Caki2 (cell line): ENCODE results near the gene RRP12. TPM values are rescaled to one million over a fixed set of nuclear protein-coding genes. Genes with fewer than 3 reads are reported as not detected.
A peak's percentile ranks its signal among the peaks of the same experiment; 100 is the strongest.
"Not testable (repeated sequence)": the region's sequence is repeated elsewhere in the genome, so short reads cannot be mapped to it uniquely, and the experiment has no call there.

Experiments used
- DNase-seq: peaks from one replicate; pipeline ENCODE4 v3.0.0-alpha.2; 2015; ENCODE audit warnings: low read depth
- in situ Hi-C: cut with HindIII; loops from 2 replicates; pipeline ENCODE4 v1.10.0; 2016; ENCODE audit warnings: low sequenced_read_pairs, low pct_unique_long_range_greater_than_20kb, mixed read lengths
- total RNA-seq: library from RNA; depleted of rRNA; stranded (reverse); fragments of >200 nt; shearing (Covaris generic); gene quantifications from 2 replicates; pipeline ENCODE4 v1.2.3, GENCODE V29; 2014; ENCODE audit warnings: low replicate concordance

RRP12 gene
- total RNA-seq, 1 experiment from 2014 or later: 19.9 TPM

GRCh38 chr10:97408496-97408992 lies 7.4 kb upstream of the RRP12 start:
- in situ Hi-C loops: no loop called here
- DNase-seq: no peak

DNA sequence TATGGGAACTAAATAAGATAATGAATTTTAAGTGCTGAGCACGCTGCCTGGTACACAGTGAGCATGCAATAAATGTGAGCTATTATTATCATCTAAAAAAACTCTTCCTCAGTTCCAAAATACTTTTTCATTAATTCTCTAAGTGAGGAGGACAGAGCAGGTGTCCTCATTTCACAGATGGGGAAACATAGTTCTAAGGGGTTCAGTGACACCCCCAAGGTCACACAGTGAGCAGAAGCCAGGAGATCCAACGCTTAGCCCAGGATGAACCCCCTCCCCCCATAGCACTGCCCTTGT lies 6.8 kb upstream of the RRP12 start:
- DNase-seq: no peak
- in situ Hi-C loops: no loop called here

DNA sequence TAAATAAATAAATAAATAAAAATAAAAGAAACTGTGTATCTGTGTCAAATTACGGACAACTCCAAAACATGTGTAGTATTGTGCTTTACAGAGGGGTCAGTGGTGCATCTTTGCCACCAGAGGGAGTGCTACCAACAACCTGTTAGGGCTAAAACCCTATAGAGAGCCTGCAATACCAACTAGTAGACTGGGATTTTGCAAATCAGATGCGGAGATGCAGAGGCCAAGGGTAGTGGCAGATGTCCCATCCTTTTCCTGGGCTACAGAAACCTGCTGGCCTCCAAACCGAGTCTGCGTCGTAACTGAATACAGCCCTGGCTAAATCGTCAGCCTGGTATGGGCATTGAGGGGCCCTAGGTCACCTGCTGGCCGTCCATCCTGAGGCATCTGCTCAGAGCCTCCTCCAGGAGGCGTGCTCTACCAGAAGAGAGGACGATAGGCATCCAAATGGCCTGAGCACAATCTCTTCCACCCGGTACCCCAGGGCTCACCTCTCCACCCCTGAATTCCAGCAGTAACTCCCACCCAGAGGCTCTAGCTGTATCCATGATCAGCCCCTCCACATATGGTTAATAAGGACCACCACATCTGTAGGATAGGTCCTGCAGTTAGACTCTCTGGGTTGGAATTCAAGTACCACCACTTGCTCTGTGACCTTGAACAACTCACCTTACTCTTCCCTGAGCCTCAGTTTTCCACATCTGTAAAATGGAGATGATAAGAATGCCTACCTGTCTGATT lies 6.2 kb upstream of the RRP12 start:
- in situ Hi-C loops: no loop called here

DNA sequence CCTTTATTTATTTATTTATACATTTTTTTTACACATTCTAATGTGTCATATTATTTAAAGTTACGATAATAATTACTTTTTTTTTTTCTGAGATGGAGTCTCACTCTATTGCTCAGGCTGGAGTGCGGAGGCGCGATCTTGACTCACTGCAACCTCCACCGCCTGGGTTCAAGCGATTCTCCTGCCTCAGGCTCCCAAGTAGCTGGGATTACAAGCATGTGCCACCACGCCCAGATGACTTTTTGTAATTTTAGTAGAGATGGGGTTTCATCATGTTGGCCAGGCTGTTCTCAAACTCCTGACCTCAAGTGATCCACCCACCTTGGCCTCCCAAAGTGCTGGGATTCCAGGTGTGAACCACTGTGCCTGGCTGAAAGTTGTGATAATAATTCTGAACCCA lies 5.3 kb upstream of the RRP12 start:
- in situ Hi-C loops: not testable (repeated sequence)

More for the DNA sequence above, 6.2 kb upstream of the RRP12 start:
- peak; percentile 86 for DNase-seq

DNA sequence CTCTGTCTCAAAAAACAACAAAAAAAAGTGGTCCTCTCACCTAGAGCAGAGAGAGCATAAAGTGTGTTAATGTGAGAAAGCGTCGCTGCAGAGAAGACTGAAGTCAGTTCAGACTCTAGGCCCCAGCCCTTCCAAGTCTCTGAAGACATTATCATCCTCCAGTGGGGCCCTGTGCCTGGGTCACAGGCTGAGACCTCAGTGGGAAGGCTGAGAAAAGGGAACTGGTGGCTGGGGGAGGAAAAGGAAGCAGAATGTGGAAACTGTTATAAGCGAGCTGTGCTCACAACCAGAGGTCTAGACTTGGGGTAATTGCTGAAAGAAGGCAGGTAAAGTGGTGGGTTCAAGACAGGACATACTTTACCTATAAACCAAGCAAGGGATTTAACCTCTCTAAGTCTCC lies 4.9 kb upstream of the RRP12 start:
- in situ Hi-C loops: no loop called here

More for the DNA sequence above, 5.3 kb upstream of the RRP12 start:
- DNase-seq: not testable (repeated sequence)

DNA sequence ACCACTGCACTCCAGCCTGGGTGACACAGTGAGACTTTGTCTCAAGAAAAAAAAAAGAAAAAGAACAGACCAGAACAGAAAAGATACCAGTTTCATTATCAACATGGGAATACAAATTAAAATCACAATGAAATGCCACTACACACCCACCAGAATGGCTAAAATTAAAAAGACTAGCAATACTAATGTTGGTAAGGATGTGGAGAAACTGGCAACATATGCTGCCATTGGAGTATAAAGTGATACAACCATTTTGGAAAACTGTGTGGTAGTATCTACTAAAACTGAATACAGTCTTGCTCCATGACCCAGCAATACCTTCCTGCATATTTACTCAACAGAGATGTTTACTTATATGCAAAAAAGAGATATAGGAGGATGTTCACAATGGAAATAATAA lies 2.9 kb upstream of the RRP12 start:
- in situ Hi-C loops: no loop called here
- no peak for DNase-seq

More for the DNA sequence above, 4.9 kb upstream of the RRP12 start:
- DNase-seq: no peak

- in situ Hi-C loops: no loop called here
Observed at GRCh38 chr10:97401455-97401919, 347 bp upstream of the RRP12 start.

GRCh38 chr10:97399843-97400545 lies 1.1 kb downstream of the RRP12 start:
- DNase-seq: peak; percentile 75
- in situ Hi-C loops: no loop called here

More at GRCh38 chr10:97401455-97401919, 347 bp upstream of the RRP12 start:
- no peak for DNase-seq

DNA sequence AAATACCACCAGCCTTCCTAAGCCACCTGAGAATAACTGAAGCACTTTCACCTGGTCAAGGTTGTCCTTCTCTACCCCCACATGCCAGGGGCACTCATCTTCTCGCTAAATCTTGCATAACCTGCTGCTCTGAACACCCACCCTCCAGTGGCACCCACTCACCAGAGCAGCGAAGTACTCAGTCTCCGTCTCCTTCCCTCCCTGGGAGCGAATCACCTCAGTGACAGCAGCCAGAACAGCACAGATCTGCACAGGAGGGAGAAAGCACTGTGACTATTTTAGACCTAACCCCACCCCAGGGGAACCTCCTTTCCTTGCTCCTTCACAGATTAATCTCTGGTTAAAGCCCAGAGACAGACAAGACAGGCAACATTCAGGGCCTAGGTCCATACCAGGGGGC lies 5.1 kb downstream of the RRP12 start:
- DNase-seq: no peak
- in situ Hi-C loops: no loop called here

DNA sequence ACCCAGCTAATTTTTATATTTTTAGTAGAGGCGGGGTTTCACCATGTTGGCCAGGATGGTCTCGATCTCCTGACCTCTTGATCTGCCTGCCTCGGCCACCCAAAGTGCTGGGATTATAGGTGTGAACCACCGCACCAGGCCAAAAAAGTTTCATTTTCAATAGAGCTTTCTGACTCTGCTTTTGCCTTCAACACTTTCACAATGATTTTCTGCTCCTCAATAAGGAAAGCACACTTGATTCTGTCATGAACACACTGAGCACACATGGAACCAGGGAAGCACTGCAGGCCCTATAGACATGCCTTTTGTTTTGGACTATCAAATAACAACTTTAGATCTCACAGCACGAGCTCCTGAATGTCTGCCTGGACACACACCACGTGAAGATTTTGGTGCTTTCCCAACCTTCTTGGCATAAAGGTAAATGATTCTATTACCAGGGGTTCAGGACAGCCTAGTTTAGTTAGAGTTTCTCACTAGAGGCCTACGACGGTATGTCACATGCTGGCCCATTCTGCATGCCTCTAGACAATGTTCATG lies 8.0 kb downstream of the RRP12 start:
- DNase-seq: no peak
- in situ Hi-C loops: no loop called here

GRCh38 chr10:97390091-97390490 lies 11.0 kb downstream of the RRP12 start:
- DNase-seq: no peak

GRCh38 chr10:97388152-97388551 lies 13.0 kb downstream of the RRP12 start:
- no peak for DNase-seq
- in situ Hi-C loops: no loop called here

More at GRCh38 chr10:97390091-97390490, 11.0 kb downstream of the RRP12 start:
- in situ Hi-C loops: no loop called here

DNA sequence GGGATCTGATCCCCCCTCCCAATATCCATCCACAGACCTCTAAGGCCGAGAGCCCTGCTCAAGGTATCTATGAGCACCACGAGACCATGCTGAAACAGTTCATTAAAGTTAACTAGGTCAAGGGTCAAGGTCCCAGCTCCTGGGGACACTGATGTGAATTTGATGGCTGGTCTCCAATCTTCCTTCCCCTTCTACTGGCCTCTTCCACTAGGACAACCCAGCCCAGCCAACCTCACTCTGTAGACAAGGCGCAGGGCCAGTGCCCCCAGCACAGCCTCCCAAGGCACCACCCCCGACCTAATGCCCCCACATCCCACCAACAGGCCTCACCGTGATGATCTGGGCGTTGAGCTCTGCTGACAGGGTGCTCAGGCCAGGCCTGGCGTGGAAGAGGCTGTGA lies 15.6 kb downstream of the RRP12 start:
- no peak for DNase-seq
- in situ Hi-C loops: no loop called here

GRCh38 chr10:97384641-97385040 lies 16.5 kb downstream of the RRP12 start:
- in situ Hi-C loops: no loop called here
- no peak for DNase-seq

DNA sequence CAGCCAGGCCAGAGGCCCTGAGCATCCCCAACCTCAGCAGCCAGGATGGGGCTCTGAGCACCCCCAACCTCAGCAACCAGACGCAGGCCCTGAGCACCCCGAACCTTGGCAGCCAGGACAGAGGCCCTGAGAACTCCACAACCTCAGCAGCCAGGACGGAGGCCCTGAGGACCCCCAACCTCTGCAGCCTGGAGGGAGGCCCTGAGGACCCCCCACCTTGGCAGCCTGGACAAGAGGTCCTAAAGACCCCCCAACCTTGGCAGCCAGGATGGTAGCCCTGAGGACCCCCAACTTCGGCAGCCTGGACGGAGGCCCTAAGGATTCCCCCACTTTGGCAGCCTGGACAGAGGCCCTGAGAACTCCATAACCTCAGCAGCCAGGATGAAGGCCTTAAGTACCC lies 17.0 kb downstream of the RRP12 start:
- DNase-seq: no peak
- in situ Hi-C loops: no loop called here

DNA sequence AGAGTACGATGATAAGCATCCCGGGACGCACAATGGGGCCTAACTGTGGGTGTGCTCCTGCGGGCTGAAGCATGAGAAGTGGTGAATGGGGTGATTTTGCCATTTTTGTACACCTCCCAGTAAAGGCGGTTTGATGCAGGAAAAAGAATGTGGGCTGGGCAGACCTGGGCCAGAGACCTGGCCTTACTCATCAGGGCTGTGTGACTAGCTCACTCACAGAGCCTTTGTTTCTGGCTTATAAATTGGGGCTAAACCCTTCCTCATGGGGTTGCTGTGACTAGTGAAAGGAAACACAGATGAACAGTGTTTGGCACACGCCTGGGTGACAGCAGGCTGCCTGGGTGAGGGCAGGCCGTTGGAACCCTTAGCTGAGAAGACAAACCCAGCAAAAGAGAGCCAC lies 18.0 kb downstream of the RRP12 start:
- in situ Hi-C loops: no loop called here
- DNase-seq: no peak

DNA sequence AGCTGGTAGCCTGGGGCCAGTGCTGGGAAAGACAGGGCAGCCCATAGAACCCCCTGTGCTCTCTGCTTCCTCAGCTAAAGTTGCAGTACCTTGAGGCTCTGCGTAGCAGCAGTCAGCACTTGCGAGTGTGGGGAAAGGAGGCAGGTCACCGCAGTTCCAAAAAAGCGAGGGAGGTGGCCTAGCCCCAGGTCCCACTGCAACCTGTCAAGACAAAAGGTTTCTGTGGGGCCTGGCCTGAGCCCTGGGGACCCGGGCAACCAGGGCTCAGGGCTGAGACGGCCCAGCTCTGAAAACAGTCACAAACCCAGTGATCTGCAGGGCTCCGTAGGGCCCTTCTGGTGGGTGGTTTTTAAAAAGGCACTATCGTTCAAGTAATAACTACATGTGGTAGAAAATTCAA lies 19.5 kb downstream of the RRP12 start:
- DNase-seq: no peak
- in situ Hi-C loops: no loop called here

GRCh38 chr10:97380516-97380915 lies 20.6 kb downstream of the RRP12 start:
- no peak for DNase-seq
- in situ Hi-C loops: no loop called here
